ENCODE data around the gene ZNF792. TPM values are rescaled to one million over a fixed set of nuclear protein-coding genes. Genes with fewer than 3 reads are reported as not detected.
A peak's percentile ranks its signal among the peaks of the same experiment; 100 is the strongest.
"Not testable (repeated sequence)": the region's sequence is repeated elsewhere in the genome, so short reads cannot be mapped to it uniquely, and the experiment has no call there.

The ZNF792 gene
- total RNA-seq, 1 donor = 6.5 TPM

GRCh38 chr19:34936184-34936583 is 27.8 kb downstream of the ZNF792 start:
- no peak for TF ChIP-seq CTCF (IDR thresholded peaks at IDR 0.05; ENCODE audit: insufficient read depth, low read depth, low read length)
- no peak overlapping the region for H3K4me3 ChIP-seq (ENCODE audit: low read depth, low read length)
- DNase-seq (ENCODE audit: low read depth) = no peak

- TF ChIP-seq CTCF (IDR thresholded peaks at IDR 0.05; ENCODE audit: insufficient read depth, low read depth, low read length) = no peak
- H3K4me3 ChIP-seq (ENCODE audit: low read depth, low read length) = no peak overlapping the region
- DNase-seq (ENCODE audit: low read depth) = no peak
Measured at GRCh38 chr19:34932494-34932893, 31.5 kb downstream of the ZNF792 start.

GRCh38 chr19:34926685-34927375 is 37.2 kb downstream of the ZNF792 start, which contains the start of gene ZNF30:
TSS of gene ZNF30 (plus strand) at chr19:34926903. CDS start at chr19:34929948, 3,045 bp downstream.
- H3K4me3 ChIP-seq (ENCODE audit: low read depth, low read length) = peak within 1 kb of the TSS; percentile 74
- peak; percentile 88 for DNase-seq (ENCODE audit: low read depth)
- no peak for TF ChIP-seq CTCF (IDR thresholded peaks at IDR 0.05; ENCODE audit: insufficient read depth, low read depth, low read length)

- DNase-seq (ENCODE audit: low read depth) = peak; percentile 1
- TF ChIP-seq CTCF (IDR thresholded peaks at IDR 0.05; ENCODE audit: insufficient read depth, low read depth, low read length) = no peak
- H3K4me3 ChIP-seq (ENCODE audit: low read depth, low read length) = peak overlapping the region; percentile 74
Measured at GRCh38 chr19:34926361-34926684, 37.7 kb downstream of the ZNF792 start.

- no peak for TF ChIP-seq CTCF (IDR thresholded peaks at IDR 0.05; ENCODE audit: insufficient read depth, low read depth, low read length)
- H3K4me3 ChIP-seq (ENCODE audit: low read depth, low read length) = no peak overlapping the region
- DNase-seq (ENCODE audit: low read depth) = no peak
Measured at GRCh38 chr19:34925278-34925855, 38.7 kb downstream of the ZNF792 start.

GRCh38 chr19:34920090-34920786 is 43.8 kb downstream of the ZNF792 start:
- not testable (repeated sequence) for DNase-seq (ENCODE audit: low read depth); H3K4me3 ChIP-seq (ENCODE audit: low read depth, low read length)

- H3K4me3 ChIP-seq (ENCODE audit: low read depth, low read length) = no peak overlapping the region
- TF ChIP-seq CTCF (IDR thresholded peaks at IDR 0.05; ENCODE audit: insufficient read depth, low read depth, low read length) = no peak
- DNase-seq (ENCODE audit: low read depth) = no peak
Measured at GRCh38 chr19:34918190-34918589, 45.8 kb downstream of the ZNF792 start.

GRCh38 chr19:34917144-34917543 is 46.9 kb downstream of the ZNF792 start:
- DNase-seq (ENCODE audit: low read depth) = not testable (repeated sequence)

More at GRCh38 chr19:34917144-34917543, 46.9 kb downstream of the ZNF792 start:
- H3K4me3 ChIP-seq (ENCODE audit: low read depth, low read length) = not testable (repeated sequence)
